WTC11 (cell line): ENCODE data around the gene ATP2A3. TPM values are rescaled to one million over a fixed set of nuclear protein-coding genes. Genes with fewer than 3 reads are reported as not detected.

Experiments
- ATAC-seq: fragments of 200-7000 bp; cut with Tn5 transposase; 2 replicates; pipeline ENCODE4 v1.10.0; 2021; ENCODE audit warnings: mild to moderate bottlenecking, moderate library complexity
- CTCF ChIA-PET: fragments of 300-600 bp; sonication (Branson Sonifier 250); formaldehyde crosslinking; loops from one replicate; lab custom pipeline; 2021; ENCODE audit warnings: antibody characterized with exemption; lab: Charles Lee
- POLR2A ChIA-PET: fragments of 350-600 bp; sonication (Branson Sonifier 250); formaldehyde crosslinking; loops from one replicate; lab custom pipeline; 2021; ENCODE audit warnings: antibody characterized with exemption; lab: Charles Lee
- DNase-seq: peaks from one replicate; pipeline ENCODE4 v3.0.0; 2021; ENCODE audit warnings: low spot score
- H3K27ac Mint-ChIP-seq: 2 replicates; pipeline ENCODE4 v1.8.0; 2021; ENCODE audit warnings: mixed read lengths
- H3K27me3 Mint-ChIP-seq: 2 replicates; pipeline ENCODE4 v1.8.0; 2021; ENCODE audit warnings: low read depth, mild to moderate bottlenecking, moderate library complexity, mixed read lengths
- H3K36me3 Mint-ChIP-seq: 2 replicates; pipeline ENCODE4 v1.8.0; 2021; ENCODE audit warnings: mixed read lengths
- H3K4me1 Mint-ChIP-seq: 2 replicates; pipeline ENCODE4 v1.8.0; 2022; ENCODE audit warnings: mixed read lengths
- H3K4me3 Mint-ChIP-seq: 2 replicates; pipeline ENCODE4 v1.8.0; 2021; ENCODE audit warnings: mild to moderate bottlenecking, moderate library complexity, mixed read lengths
- H3K9me3 Mint-ChIP-seq: 2 replicates; pipeline ENCODE4 v1.8.0; 2021; ENCODE audit warnings: mixed read lengths
- E2F5 ChIP-seq: sonication (generic); formaldehyde crosslinking; IDR thresholded peaks from 2 replicates; pipeline ENCODE4 v1.8.1; 2022; ENCODE audit warnings: mild to moderate bottlenecking, moderate library complexity, missing genetic modification reagents
- ETV6 ChIP-seq: sonication (generic); formaldehyde crosslinking; IDR thresholded peaks from 2 replicates; pipeline ENCODE4 v1.8.1; 2022; ENCODE audit warnings: mild to moderate bottlenecking, missing genetic modification reagents
- FOXP1 ChIP-seq: sonication (generic); formaldehyde crosslinking; IDR thresholded peaks from 2 replicates; pipeline ENCODE4 v1.8.0; 2022; ENCODE audit warnings: missing genetic modification reagents, mild to moderate bottlenecking, moderate library complexity, borderline replicate concordance
- GRHL2 ChIP-seq: fragments of 250-450 bp; sonication (Bioruptor Pico); IDR thresholded peaks from 2 replicates; pipeline ENCODE4 v1.8.0; 2022; ENCODE audit warnings: mild to moderate bottlenecking, moderate library complexity; ENCODE audit not compliant: insufficient replicate concordance, severe bottlenecking
- GTF2I ChIP-seq: fragments of 250-450 bp; sonication (Bioruptor Pico); conservative IDR thresholded peaks from 2 replicates; pipeline ENCODE4 v1.4.0; 2021; ENCODE audit warnings: mild to moderate bottlenecking
- HMGXB4 ChIP-seq: sonication (generic); formaldehyde crosslinking; IDR thresholded peaks from 2 replicates; pipeline ENCODE4 v1.8.1; 2023; ENCODE audit warnings: mild to moderate bottlenecking, moderate library complexity, missing genetic modification reagents
- JAZF1 ChIP-seq: fragments of 250-450 bp; sonication (Bioruptor Pico); IDR thresholded peaks from 2 replicates; pipeline ENCODE4 v1.9.0; 2021; ENCODE audit warnings: moderate library complexity, mild to moderate bottlenecking, inconsistent platforms
- MXD4 ChIP-seq: fragments of 250-450 bp; sonication (Bioruptor Pico); IDR thresholded peaks from 2 replicates; pipeline ENCODE4 v1.8.0; 2021; ENCODE audit warnings: mild to moderate bottlenecking, moderate library complexity, borderline replicate concordance
- OVOL2 ChIP-seq: fragments of 250-450 bp; sonication (Bioruptor Pico); IDR thresholded peaks from 2 replicates; pipeline ENCODE4 v1.9.0; 2021; ENCODE audit warnings: mild to moderate bottlenecking, borderline replicate concordance
- SP1 ChIP-seq: sonication (generic); formaldehyde crosslinking; conservative IDR thresholded peaks from 2 replicates; pipeline ENCODE4 v1.8.1; 2022; ENCODE audit warnings: missing genetic modification reagents
- ZMAT4 ChIP-seq: fragments of 250-450 bp; sonication (Bioruptor Pico); IDR thresholded peaks from 2 replicates; pipeline ENCODE4 v1.9.0; 2021; ENCODE audit warnings: mild to moderate bottlenecking
- total RNA-seq: library from RNA; stranded (reverse); gene quantifications from 3 replicates; pipeline ENCODE4 v1.2.3, GENCODE V29; 2021
- TF ChIP-seq, protein P1 (sequence below): fragments of 200-600 bp; IDR thresholded peaks from 2 replicates; pipeline ENCODE4 v1.8.0; 2022; ENCODE audit warnings: antibody characterized with exemption
- TF ChIP-seq, protein P2 (sequence below): sonication (generic); formaldehyde crosslinking; IDR thresholded peaks from 2 replicates; pipeline ENCODE4 v1.8.0; 2022; ENCODE audit warnings: missing genetic modification reagents

Gene ATP2A3
- total RNA-seq, 1 experiment from 2014 or later, result 37.8 TPM

- no peak for TF ChIP-seq HMGXB4
Observed at GRCh38 chr17:3937359-3937758, 26.9 kb downstream of the ATP2A3 start (continued).

DNA sequence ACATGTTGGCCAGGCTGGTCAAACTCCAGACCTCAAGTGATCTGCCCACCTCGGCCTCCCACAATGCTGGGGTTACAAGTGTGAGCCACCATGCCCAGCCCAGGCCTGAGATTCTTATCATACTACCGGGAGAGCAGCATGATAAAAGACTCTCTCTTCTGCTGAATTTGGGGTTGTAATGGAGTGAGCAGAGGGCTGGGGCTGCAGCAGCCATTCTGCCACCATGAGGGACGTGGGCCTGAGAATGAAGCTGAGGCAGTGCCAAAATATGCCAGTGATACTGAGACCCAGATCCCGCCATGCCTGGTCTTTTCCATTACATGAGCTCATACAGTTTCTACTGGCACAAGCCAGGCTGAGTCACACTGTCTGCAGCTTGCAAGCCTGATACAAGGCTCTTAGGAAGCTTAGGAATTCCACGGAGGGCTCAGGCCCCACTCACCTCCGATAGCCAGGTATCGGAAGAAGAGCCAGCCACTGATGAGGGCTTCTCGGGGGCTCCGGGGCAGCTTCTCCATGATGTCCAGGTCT lies 28.3 kb downstream of the ATP2A3 start:
- Mint-ChIP-seq H3K27me3 (no peaks in the 10 kb centered on the region), H3K36me3 (peaks cover 23% of the 10 kb centered on the region), H3K27ac (no peak overlapping the region), H3K4me1 (no peaks in the 10 kb centered on the region), H3K9me3 (no peaks in the 10 kb centered on the region), H3K4me3 (no peak overlapping the region)
- TF ChIP-seq GTF2I (CRISPR knock-in tag), result peak; percentile 34; the same call in 1 of the 2 replicates
- no peak for TF ChIP-seq FOXP1 (CRISPR knock-in tag)
- ChIA-PET POLR2A (interaction anchor here (0.6 to 0.8 kb wide), 2 partner anchors 16 to 29 kb away, joined by 3 to 4 read pairs; no protein-coding TSS in a partner anchor), CTCF (interaction anchor here (0.6 to 3.8 kb wide), 13 partner anchors 12 to 198 kb away, joined by 3 to 85 read pairs (median 6); partner anchors contain the start of gene ATP2A3)
- DNase-seq, result no peak
- no peak for ATAC-seq

DNA sequence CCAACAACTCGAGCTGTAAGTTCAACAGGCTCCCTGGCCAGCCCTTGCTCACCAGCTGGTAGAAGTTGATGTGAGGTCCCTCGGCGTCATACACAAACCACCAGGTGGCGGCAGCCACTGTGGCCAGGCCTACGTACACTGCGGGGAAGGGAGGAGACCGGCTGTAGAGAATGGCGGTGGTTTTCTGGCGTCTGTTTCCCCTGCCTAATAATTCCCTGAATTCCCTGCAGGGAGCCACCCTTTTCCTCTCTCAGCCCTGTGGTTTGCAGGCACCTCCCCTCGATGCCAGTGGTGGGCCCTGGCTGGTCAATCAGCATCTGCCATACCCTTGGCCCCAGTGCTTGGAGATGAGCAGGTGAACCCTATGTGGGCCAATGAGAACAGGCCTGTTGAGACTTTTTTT lies 29.1 kb downstream of the ATP2A3 start:
- Mint-ChIP-seq H3K4me1 (no peaks in the 10 kb centered on the region), H3K4me3 (no peak overlapping the region), H3K27me3 (no peaks in the 10 kb centered on the region), H3K36me3 (peaks cover 22% of the 10 kb centered on the region), H3K27ac (no peak overlapping the region; the same call in 1 of the 2 replicates), H3K9me3 (no peaks in the 10 kb centered on the region)
- DNase-seq (peak; percentile 83), ATAC-seq (peak; percentile 97)
- POLR2A ChIA-PET, result no interaction called here
- TF ChIP-seq, protein P1, sequence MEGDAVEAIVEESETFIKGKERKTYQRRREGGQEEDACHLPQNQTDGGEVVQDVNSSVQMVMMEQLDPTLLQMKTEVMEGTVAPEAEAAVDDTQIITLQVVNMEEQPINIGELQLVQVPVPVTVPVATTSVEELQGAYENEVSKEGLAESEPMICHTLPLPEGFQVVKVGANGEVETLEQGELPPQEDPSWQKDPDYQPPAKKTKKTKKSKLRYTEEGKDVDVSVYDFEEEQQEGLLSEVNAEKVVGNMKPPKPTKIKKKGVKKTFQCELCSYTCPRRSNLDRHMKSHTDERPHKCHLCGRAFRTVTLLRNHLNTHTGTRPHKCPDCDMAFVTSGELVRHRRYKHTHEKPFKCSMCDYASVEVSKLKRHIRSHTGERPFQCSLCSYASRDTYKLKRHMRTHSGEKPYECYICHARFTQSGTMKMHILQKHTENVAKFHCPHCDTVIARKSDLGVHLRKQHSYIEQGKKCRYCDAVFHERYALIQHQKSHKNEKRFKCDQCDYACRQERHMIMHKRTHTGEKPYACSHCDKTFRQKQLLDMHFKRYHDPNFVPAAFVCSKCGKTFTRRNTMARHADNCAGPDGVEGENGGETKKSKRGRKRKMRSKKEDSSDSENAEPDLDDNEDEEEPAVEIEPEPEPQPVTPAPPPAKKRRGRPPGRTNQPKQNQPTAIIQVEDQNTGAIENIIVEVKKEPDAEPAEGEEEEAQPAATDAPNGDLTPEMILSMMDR, result peak; percentile 46; the same call in 1 of the 2 replicates
- 0 out of 2 replicates have a peak, but pooled peaks have one; percentile 33 for TF ChIP-seq SP1
- TF ChIP-seq, protein P2, sequence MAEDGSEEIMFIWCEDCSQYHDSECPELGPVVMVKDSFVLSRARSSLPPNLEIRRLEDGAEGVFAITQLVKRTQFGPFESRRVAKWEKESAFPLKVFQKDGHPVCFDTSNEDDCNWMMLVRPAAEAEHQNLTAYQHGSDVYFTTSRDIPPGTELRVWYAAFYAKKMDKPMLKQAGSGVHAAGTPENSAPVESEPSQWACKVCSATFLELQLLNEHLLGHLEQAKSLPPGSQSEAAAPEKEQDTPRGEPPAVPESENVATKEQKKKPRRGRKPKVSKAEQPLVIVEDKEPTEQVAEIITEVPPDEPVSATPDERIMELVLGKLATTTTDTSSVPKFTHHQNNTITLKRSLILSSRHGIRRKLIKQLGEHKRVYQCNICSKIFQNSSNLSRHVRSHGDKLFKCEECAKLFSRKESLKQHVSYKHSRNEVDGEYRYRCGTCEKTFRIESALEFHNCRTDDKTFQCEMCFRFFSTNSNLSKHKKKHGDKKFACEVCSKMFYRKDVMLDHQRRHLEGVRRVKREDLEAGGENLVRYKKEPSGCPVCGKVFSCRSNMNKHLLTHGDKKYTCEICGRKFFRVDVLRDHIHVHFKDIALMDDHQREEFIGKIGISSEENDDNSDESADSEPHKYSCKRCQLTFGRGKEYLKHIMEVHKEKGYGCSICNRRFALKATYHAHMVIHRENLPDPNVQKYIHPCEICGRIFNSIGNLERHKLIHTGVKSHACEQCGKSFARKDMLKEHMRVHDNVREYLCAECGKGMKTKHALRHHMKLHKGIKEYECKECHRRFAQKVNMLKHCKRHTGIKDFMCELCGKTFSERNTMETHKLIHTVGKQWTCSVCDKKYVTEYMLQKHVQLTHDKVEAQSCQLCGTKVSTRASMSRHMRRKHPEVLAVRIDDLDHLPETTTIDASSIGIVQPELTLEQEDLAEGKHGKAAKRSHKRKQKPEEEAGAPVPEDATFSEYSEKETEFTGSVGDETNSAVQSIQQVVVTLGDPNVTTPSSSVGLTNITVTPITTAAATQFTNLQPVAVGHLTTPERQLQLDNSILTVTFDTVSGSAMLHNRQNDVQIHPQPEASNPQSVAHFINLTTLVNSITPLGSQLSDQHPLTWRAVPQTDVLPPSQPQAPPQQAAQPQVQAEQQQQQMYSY (CRISPR knock-in tag), result no peak
- TF ChIP-seq OVOL2, result no peak
- TF ChIP-seq ETV6 (CRISPR knock-in tag), result no peak
- CTCF ChIA-PET, result interaction anchor here (0.6 to 3.8 kb wide), 29 partner anchors 9 to 280 kb away, joined by 3 to 85 read pairs (median 4); partner anchors contain the start of genes ATP2A3 and P2RX1

- Mint-ChIP-seq H3K4me1 (peaks cover 5% of the 10 kb centered on the region; the same call in 1 of the 2 replicates), H3K36me3 (peaks cover 1% of the 10 kb centered on the region; the same call in 1 of the 2 replicates), H3K27ac (no peak overlapping the region), H3K27me3 (no peaks in the 10 kb centered on the region), H3K4me3 (no peak overlapping the region), H3K9me3 (no peaks in the 10 kb centered on the region)
- CTCF ChIA-PET, result interaction anchor here (2.8 kb wide), 1 partner anchor 16 kb away, joined by 20 read pairs; no protein-coding TSS in a partner anchor
- no peak for DNase-seq
- POLR2A ChIA-PET, result no interaction called here
- no peak for ATAC-seq
- no peak for TF ChIP-seq JAZF1 (CRISPR knock-in tag)
- no peak for TF ChIP-seq E2F5 (CRISPR knock-in tag)
- TF ChIP-seq, protein P2 (CRISPR knock-in tag), result no peak
- no peak for TF ChIP-seq ZMAT4 (CRISPR knock-in tag)
- TF ChIP-seq GRHL2, result no peak
- TF ChIP-seq MXD4, result no peak
- TF ChIP-seq, protein P1, result no peak
Observed at GRCh38 chr17:3929764-3930163, 34.5 kb downstream of the ATP2A3 start.
